Measurements from ENCODE around the gene ZBTB40.

GRCh38 chr1:22487781-22488180 lies 36.1 kb downstream of the ZBTB40 start:
- TF ChIP-seq, protein P1, sequence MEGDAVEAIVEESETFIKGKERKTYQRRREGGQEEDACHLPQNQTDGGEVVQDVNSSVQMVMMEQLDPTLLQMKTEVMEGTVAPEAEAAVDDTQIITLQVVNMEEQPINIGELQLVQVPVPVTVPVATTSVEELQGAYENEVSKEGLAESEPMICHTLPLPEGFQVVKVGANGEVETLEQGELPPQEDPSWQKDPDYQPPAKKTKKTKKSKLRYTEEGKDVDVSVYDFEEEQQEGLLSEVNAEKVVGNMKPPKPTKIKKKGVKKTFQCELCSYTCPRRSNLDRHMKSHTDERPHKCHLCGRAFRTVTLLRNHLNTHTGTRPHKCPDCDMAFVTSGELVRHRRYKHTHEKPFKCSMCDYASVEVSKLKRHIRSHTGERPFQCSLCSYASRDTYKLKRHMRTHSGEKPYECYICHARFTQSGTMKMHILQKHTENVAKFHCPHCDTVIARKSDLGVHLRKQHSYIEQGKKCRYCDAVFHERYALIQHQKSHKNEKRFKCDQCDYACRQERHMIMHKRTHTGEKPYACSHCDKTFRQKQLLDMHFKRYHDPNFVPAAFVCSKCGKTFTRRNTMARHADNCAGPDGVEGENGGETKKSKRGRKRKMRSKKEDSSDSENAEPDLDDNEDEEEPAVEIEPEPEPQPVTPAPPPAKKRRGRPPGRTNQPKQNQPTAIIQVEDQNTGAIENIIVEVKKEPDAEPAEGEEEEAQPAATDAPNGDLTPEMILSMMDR (IDR thresholded peaks at IDR 0.05; ENCODE audit: insufficient read depth, low read length, poor library complexity, severe bottlenecking) = no peak
- no peak for TF ChIP-seq EZH2phosphoT487 (conservative IDR thresholded peaks at IDR 0.05; ENCODE audit: low read length)
